GM23248 (cell line): ENCODE results near the gene TMEM123.

Experiments used
- EZH2 ChIP-seq: fragments of 200-600 bp; sonication (generic); IDR thresholded peaks from 2 replicates; pipeline ENCODE4 v1.6.1; 2018; ENCODE audit warnings: antibody characterized with exemption, mild to moderate bottlenecking; ENCODE audit not compliant: insufficient read depth, poor library complexity, severe bottlenecking
- EZH2phosphoT487 ChIP-seq: fragments of 200-600 bp; sonication (generic); IDR thresholded peaks from 2 replicates; pipeline ENCODE4 v1.6.1; 2018; ENCODE audit warnings: antibody characterized with exemption, moderate library complexity, mild to moderate bottlenecking, low read depth; ENCODE audit not compliant: insufficient read depth

DNA sequence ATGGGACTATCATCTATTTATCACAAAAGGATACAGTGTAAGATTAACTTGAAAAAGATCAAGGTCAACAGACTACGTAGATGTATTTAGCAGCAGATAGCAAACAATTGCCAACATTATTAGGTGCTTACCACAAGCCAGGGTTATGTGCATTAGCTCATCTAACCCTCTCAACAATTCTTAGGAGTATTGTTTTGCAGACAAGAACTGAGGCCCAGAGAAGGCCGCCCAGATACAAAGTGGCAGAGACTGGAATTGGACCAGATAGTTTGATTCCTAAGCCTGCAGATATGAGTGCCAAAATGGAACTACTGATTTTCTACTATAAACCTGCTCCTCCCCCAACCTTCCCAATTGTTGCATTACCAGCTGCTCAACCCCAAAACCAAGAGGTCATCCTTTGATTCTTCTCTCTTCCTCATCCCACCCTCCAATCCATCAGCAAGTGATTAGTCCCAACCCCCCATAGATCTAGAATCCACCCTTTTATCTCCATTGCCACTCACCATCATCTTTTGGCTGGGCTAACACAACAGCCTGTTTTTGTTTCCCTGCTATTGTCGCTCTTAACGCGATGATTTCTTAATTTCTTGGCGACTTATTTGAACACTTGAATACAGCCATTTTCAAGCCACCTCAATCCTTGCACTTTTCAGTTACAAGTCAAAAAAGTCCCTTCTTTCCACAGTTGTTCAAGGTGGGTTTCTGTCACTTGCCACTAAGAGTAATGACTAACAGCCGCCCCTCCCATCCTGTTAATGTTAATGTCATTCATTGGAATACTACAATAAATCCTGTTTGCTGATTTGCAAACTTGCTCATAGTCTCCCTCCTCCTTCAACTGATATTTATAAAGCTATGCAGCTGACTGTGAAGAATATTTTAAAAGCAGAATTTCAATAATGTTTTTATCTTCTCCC, 2.7 kb downstream of the TMEM123 start:
- TF ChIP-seq EZH2, result no peak
- TF ChIP-seq EZH2phosphoT487, result no peak
